Smooth muscle cell of the brain vasculature (primary cell): ENCODE measurements around the gene GPR35.

ENCODE experiments used
- DNase-seq: peaks from one replicate; pipeline ENCODE4 v3.0.0-alpha.2; 2012; ENCODE audit warnings: low read depth, low spot score

Gene GPR35

DNA sequence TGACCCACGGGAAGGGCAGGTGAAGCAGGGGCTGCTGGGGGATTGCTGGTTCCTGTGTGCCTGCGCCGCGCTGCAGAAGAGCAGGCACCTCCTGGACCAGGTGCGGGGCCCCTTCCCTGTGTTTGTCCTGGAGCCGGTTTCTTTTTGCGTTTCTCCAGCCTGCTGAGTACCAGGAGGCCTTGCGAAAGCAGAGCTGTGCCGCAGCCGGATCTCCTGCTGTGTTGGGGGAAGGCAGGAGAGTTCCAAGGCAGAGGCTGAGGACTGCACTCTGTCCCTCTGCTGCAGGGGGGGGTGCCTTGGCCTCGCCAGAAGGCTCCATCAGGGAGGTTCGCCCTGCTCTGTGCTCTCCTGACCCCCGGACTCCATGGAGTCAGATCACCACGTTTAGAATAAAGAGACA lies 35.9 kb upstream of the GPR35 start:
- DNase-seq = no peak

DNA sequence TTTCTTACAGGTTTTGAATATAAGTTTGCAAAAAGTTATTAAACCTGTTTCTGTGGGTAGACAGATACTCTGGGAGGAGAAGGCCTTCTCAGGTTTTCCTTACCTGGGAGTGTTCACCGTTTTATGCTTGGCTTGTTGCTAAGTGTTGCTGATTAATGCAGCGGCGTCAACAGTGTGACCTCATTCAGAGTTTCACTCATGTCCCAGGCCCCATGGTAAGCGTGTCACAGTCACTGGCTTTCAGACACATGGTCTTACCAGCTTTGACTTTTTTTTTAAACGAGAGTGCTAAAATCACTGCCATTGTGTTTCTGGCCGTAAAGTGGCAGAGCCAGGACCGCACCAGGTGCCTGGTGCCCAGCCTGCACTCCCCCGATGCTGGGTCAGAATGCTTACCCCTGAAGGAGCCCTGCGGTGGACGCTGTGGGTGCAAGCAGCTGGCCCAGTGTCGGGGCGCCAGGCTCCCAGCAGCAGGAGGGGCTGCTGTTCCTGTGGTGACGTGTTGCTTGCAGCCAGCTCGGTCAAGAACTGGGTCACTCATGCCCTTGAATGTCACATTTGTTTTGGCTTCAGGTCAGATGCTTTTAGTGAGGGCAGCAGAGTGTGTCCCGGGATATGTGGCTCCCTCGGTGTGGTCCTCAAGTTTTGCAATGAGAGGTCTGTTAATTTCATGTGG lies 35.3 kb upstream of the GPR35 start:
- no peak for DNase-seq

- DNase-seq = no peak
Measured at GRCh38 chr2:240590681-240591111, 34.6 kb upstream of the GPR35 start.

- DNase-seq = no peak
Measured at GRCh38 chr2:240591226-240591625, 34.1 kb upstream of the GPR35 start.

DNA sequence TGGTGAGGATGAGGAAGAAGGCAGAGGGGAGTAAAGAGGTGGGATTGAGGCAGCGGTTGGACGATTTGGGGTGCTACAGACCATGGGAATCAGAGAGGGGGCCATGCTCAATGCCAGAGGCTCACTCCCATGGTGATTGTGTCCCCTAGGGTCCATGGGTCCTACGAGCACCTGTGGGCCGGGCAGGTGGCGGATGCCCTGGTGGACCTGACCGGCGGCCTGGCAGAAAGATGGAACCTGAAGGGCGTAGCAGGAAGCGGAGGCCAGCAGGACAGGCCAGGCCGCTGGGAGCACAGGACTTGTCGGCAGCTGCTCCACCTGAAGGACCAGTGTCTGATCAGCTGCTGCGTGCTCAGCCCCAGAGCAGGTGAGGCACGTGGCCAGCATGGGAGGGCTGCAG lies 33.5 kb upstream of the GPR35 start:
- no peak for DNase-seq

DNA sequence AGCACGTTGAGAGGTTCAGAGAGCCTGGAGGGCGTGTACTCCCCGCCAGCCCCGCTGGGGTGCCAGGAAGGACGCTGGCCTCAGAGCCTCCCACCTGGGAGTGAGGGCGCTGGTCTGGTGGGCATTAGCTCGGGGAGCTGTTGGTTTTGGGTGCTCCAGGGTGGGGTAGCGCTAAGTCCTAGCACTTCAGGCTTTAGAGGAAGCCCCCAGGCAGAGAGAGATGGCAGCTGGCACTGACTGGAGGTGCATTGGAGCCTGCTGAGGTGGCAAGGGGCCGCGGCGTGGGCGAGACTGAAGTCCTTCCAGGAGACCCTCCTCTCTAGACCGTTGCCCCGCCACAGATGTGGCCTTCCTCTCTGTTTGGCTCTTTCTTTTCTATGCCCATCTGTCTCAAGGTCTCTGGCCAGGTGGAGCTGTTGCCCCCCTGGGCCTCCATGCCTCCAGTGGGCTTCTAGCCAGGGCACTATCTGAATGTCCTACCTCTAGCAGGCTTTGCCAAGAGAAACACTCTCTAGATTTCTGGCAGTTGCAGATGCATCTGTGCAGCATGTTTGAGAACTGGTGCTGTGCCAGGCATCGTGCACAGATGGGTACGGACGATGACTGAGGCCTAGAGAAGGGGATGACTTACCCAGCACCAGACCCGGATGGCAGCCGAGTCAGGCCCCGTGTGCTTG lies 32.1 kb upstream of the GPR35 start:
- no peak for DNase-seq

- DNase-seq = no peak
Measured at GRCh38 chr2:240593703-240594451, 31.4 kb upstream of the GPR35 start.

DNA sequence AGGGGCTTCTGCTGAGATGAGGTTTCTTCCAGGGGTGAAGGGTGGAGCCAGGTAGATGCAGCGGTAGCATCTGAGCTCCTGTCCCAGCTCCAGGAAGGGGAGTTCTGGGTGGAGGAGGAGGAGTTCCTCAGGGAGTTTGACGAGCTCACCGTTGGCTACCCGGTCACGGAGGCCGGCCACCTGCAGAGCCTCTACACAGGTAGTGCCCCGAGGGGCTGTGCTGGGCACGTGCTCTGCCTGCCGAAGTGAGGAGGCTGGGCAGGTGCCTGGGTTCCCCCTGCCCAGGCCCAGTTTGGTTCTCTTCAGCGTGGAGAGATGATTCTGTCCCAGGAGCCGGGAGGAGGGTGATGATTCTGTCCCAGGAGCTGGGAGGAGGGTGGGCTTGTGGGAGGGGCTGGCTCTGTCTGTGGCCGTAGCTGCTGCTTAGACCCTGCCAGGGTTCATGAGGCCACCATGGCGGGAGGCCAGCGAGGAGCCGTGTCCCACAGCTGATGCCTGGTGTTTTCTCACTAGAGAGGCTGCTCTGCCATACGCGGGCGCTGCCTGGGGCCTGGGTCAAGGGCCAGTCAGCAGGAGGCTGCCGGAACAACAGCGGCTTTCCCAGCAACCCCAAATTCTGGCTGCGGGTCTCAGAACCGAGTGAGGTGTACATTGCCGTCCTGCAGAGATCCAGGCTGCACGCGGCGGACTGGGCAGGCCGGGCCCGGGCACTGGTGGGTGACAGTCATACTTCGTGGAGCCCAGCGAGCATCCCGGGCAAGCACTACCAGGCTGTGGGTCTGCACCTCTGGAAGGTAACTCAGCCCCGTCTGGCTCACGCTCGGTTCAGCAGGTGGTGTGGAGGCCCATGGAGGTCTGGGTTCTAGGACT lies 30.5 kb upstream of the GPR35 start:
- no peak for DNase-seq

DNA sequence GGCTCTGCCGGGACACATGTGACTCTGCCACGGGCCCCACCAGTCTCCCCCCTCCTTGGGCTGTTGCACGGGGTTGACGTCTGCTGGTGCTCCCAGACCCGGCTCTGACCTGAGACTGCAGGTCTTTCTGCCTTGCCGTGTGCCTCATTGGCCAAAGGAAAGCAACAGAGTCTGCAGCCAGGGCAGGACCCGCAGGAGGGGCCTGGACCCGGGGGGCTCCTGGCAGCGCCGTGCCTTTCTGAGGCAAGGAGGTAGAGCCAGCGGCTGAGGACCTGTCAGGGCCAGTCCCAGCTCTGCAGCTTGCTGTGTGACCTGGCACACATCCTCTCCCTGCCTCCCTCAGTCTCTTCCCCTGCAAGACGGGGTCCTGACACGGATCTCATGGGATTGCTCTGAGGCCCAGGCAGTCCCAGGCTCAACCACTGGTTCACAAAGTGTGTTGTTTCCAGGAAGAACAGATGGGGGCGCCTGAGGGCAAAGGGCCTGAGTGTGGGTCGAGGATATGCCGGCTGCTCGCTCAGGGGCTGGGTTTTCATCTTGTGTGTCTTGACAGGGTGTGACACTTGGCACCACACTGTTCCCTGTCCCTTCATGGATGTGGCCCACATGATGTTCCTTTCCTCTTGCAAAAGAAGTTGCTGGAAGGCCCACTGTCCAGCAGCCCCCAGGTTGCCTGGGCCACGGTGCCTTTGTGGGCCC lies 29.8 kb upstream of the GPR35 start:
- DNase-seq = no peak

- no peak for DNase-seq
Measured at GRCh38 chr2:240596080-240596460, 29.2 kb upstream of the GPR35 start.

DNA sequence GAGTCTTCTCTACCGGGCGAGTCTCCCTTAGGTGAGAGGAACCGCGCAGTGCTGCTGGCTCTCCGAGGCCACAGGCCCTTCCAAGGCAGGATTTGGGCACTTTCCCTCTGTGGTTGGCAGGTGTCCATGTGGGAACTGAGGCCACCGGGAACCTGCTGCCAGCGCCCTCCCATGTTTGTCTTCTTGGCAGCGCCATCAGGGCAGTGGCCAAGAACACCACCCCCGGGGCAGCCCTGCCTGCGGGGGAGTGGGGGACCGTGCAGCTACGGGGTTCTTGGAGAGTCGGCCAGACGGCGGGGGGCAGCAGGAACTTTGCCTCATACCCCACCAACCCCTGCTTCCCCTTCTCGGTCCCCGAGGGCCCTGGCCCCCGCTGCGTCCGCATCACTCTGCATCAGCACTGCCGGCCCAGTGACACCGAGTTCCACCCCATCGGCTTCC lies 28.8 kb upstream of the GPR35 start:
- DNase-seq = no peak

DNA sequence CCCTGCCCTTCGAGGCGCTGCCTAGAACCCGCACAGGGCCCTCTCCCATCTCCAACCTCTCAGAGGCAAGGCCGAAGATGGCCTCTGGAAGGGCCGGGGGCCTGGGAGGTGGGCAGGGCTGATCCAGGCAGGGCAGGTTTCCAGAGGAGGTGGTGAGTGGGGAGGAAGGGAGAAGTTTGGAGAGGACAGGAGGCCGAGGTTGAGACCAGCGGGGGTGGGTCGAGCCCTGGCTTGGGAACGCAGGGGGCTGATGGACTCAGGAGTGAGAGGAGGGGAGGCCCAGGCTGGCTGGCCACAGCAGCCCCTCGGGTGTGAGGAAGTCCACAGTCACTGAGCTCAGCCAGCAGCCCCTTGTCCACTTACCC lies 28.2 kb upstream of the GPR35 start:
- no peak for DNase-seq

DNA sequence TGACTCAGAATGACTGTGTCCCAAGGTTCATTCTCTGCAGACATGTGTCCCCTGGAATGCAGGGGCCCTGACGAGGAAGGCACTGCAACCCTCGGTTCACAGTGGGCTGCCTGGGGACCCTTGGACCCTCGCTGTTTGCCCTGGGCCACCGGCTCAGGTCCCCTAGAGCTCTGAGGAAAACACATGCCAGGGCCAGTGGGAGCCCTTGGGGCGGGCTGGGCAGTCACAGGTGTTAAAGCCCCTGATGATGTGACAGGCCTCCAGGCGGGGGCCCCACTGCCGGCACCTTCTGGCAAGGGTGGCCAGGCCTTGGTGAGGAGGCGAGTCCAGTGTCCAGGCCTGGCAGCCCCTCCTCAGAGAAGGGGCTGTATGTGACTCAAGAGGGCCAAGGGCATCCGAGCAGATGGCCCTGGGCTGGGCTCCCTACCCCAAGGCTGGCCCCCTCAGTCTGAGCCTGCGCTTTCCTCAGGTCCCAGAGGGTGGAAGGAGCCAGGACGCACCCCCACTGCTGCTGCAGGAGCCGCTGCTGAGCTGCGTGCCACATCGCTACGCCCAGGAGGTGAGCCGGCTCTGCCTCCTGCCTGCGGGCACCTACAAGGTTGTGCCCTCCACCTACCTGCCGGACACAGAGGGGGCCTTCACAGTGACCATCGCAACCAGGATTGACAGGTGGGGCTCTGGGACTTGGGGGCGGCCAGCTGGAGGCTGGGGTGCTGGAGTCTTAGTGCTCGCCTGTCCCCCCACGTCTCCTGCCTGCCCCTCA lies 27.7 kb upstream of the GPR35 start:
- no peak for DNase-seq

GRCh38 chr2:240598311-240598911 lies 26.9 kb upstream of the GPR35 start:
- no peak for DNase-seq

DNA sequence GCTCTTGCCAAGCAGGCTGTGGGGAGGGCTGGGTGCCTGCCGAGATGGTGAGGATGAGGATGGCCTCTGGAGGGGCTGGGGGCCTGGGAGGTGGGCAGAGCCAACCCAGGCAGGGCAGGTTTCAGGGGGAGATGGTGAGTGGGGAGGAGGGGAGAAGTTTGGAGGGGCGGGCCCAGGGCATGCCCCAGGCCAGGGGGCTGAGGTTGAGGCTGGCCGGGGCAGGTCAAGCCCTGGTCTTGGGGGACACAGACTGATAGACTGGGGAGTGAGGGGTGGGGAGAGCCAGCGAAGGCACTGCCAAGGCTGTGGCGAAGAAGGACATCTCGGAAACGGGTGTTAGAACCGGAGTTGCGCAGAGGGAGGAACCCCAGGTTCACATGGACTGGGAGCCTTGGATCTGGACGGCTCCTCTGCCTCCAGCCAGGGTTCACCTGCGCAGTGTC lies 26.1 kb upstream of the GPR35 start:
- no peak for DNase-seq

DNA sequence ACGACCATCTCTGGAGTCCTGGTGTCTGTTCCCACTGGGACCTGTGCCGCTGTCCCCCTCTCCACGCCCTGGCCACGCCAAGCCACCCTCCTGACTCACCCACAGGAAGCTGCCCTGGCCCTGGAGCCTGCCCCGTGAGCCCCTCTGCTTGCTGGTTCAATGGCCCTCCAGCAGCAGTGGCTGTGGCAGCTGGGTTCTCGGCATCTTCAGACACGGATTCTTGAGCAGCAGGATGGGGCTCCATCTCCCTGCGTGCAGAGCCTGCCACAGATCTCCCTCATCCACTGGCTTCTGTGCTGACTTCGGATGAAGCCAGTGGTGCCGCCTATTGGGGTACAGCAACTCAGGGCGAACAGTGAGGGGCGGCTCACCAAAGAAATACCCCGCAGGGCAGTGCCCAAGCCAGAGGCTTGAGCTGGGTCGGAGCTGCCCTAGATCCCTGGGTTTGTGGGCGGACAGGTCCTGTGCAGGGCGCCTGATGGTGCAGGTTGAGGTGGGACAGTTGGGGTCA lies 24.8 kb upstream of the GPR35 start:
- DNase-seq = no peak

- DNase-seq = no peak
Measured at GRCh38 chr2:240601061-240601830, 24.0 kb upstream of the GPR35 start.

DNA sequence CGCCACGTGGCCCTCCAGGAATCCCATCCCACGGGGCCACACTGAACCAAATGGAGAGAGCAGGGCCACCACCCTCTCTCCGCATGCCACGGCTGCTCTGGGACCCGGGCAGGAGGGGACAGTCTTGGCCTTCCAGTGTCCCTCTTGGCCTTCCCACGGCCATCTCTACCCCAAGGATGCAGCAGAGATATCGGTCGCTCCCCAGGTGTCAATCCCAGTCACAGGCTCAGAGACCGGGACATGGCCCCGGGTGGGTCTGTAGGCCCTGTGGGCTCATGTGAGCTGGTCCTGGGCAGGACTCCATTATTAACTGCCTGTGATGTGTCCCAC lies 23.5 kb upstream of the GPR35 start:
- DNase-seq = no peak
